GM12878 (cell line): ENCODE results near the gene GPN2. TPM values are rescaled to one million over a fixed set of nuclear protein-coding genes. Genes with fewer than 3 reads are reported as not detected.

ENCODE experiments used
- CHD4 ChIP-seq: fragments of 200-600 bp; sonication (generic); IDR thresholded peaks from 2 replicates; pipeline ENCODE4 v1.6.1; 2016; ENCODE audit warnings: mild to moderate bottlenecking
- MTA3 ChIP-seq: IDR thresholded peaks from 2 replicates; pipeline ENCODE4 v1.6.1; 2012; ENCODE audit warnings: low read length, inconsistent platforms, borderline replicate concordance
- PML ChIP-seq: IDR thresholded peaks from 2 replicates; pipeline ENCODE4 v1.6.1; 2012; ENCODE audit warnings: low read length, inconsistent platforms
- SPI1 ChIP-seq: IDR thresholded peaks from 2 replicates; pipeline ENCODE4 v1.6.1; 2011; ENCODE audit warnings: low read depth, mild to moderate bottlenecking, low read length, moderate library complexity, borderline replicate concordance; ENCODE audit not compliant: insufficient read depth
- STAT3 ChIP-seq: IDR thresholded peaks from 2 replicates; pipeline ENCODE4 v1.6.1; 2011; ENCODE audit warnings: low read depth, low read length, improper control_type of control experiment
- TCF3 ChIP-seq: IDR thresholded peaks from 2 replicates; pipeline ENCODE4 v1.6.1; 2012; ENCODE audit warnings: low read depth, mild to moderate bottlenecking, low read length, borderline replicate concordance; ENCODE audit not compliant: insufficient read depth
- WRNIP1 ChIP-seq: IDR thresholded peaks from 2 replicates; pipeline ENCODE4 v1.6.1; 2011; ENCODE audit warnings: low read depth, low read length, improper control_type of control experiment, borderline replicate concordance
- ZNF24 ChIP-seq: fragments of 450-650 bp; IDR thresholded peaks from 2 replicates; pipeline ENCODE4 v1.6.1; 2017; ENCODE audit warnings: antibody characterized with exemption, mild to moderate bottlenecking
- polyA plus RNA-seq, 11 experiments: library from polyadenylated mRNA; depleted of rRNA in 4 of 11; unstranded in 6 of 11; stranded (reverse) in 5 of 11; fragments of >200 nt; fragmentation: Nextera tagmentation in 4 of 11; fragmentation: Illumina TruSeq in 1 of 11; extraction: Ambion mirVana in 4 of 11; extraction: Trizol in 1 of 11; gene quantifications; 1 replicate in 1 of 11; 2 replicates in 10 of 11; pipeline versions ENCODE4 v1.2.1 to v1.2.3, GENCODE V29; 2011 to 2016; ENCODE audit warnings: inconsistent platforms in 2 of 11, missing spikeins in 2 of 11, low read depth in 1 of 11
- total RNA-seq, 4 experiments: library from RNA; depleted of rRNA in 3 of 4; stranded (reverse); fragments of >200 nt in 3 of 4; fragmentation: Illumina TruSeq in 1 of 4; extraction: Trizol in 1 of 4; gene quantifications; 2 replicates each; pipeline versions ENCODE4 v1.2.1 to v1.2.3, GENCODE V29; 2013 to 2021
- TF ChIP-seq, protein P1 (sequence below): fragments of 450-650 bp; IDR thresholded peaks from 2 replicates; pipeline ENCODE4 v1.6.1; 2018; ENCODE audit warnings: borderline replicate concordance, mild to moderate bottlenecking; ENCODE audit not compliant: partially characterized antibody
- TF ChIP-seq, protein P2 (sequence below): fragments of 450-650 bp; IDR thresholded peaks from 2 replicates; pipeline ENCODE4 v1.6.1; 2018; ENCODE audit warnings: mild to moderate bottlenecking, low read depth, moderate library complexity; ENCODE audit not compliant: partially characterized antibody

The GPN2 gene
- total and polyA plus RNA-seq, 10 of the 15 experiments (the other 5 are each of a cell fraction or from before 2014, with no cell fraction given): 8.3 to 61.4 (median 23.3) TPM

- TF ChIP-seq STAT3: no peak
- no peak for TF ChIP-seq MTA3
- peak; percentile 69; the same call in 1 of the 2 replicates for TF ChIP-seq TCF3
- TF ChIP-seq, protein P1, sequence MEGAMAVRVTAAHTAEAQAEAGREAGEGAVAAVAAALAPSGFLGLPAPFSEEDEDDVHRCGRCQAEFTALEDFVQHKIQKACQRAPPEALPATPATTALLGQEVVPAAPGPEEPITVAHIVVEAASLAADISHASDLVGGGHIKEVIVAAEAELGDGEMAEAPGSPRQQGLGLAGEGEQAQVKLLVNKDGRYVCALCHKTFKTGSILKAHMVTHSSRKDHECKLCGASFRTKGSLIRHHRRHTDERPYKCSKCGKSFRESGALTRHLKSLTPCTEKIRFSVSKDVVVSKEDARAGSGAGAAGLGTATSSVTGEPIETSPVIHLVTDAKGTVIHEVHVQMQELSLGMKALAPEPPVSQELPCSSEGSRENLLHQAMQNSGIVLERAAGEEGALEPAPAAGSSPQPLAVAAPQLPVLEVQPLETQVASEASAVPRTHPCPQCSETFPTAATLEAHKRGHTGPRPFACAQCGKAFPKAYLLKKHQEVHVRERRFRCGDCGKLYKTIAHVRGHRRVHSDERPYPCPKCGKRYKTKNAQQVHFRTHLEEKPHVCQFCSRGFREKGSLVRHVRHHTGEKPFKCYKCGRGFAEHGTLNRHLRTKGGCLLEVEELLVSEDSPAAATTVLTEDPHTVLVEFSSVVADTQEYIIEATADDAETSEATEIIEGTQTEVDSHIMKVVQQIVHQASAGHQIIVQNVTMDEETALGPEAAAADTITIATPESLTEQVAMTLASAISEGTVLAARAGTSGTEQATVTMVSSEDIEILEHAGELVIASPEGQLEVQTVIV: peak; percentile 15
- TF ChIP-seq WRNIP1: no peak
- TF ChIP-seq, protein P2, sequence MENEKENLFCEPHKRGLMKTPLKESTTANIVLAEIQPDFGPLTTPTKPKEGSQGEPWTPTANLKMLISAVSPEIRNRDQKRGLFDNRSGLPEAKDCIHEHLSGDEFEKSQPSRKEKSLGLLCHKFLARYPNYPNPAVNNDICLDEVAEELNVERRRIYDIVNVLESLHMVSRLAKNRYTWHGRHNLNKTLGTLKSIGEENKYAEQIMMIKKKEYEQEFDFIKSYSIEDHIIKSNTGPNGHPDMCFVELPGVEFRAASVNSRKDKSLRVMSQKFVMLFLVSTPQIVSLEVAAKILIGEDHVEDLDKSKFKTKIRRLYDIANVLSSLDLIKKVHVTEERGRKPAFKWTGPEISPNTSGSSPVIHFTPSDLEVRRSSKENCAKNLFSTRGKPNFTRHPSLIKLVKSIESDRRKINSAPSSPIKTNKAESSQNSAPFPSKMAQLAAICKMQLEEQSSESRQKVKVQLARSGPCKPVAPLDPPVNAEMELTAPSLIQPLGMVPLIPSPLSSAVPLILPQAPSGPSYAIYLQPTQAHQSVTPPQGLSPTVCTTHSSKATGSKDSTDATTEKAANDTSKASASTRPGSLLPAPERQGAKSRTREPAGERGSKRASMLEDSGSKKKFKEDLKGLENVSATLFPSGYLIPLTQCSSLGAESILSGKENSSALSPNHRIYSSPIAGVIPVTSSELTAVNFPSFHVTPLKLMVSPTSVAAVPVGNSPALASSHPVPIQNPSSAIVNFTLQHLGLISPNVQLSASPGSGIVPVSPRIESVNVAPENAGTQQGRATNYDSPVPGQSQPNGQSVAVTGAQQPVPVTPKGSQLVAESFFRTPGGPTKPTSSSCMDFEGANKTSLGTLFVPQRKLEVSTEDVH: peak; percentile 93
- no peak for TF ChIP-seq SPI1
- TF ChIP-seq PML: peak; percentile 96; the same call in 1 of the 2 replicates
- no peak for TF ChIP-seq ZNF24
- no peak for TF ChIP-seq CHD4
These were observed 25.2 kb downstream of the GPN2 start (continued) for GRCh38 chr1:26864610-26865480.
